ENCODE measurements around the gene KIF16B. TPM values are rescaled to one million over a fixed set of nuclear protein-coding genes. Genes with fewer than 3 reads are reported as not detected.
"Not testable (repeated sequence)": the region's sequence is repeated elsewhere in the genome, so short reads cannot be mapped to it uniquely, and the experiment has no call there.

The KIF16B gene
- total RNA-seq, 1 donor from 2014 or later: 9.6 TPM

- intact Hi-C loops (cut with micrococcal nuclease): no loop called here
Measured at GRCh38 chr20:16526433-16527380, 46.5 kb downstream of the KIF16B start.

- intact Hi-C loops (cut with micrococcal nuclease): not testable (repeated sequence)
Measured at GRCh38 chr20:16522651-16523050, 50.6 kb downstream of the KIF16B start.

GRCh38 chr20:16520154-16520553 is 53.1 kb downstream of the KIF16B start:
- intact Hi-C loops (cut with micrococcal nuclease): no loop called here

- intact Hi-C loops (cut with micrococcal nuclease): not testable (repeated sequence)
Measured at GRCh38 chr20:16519673-16520072, 53.6 kb downstream of the KIF16B start.

GRCh38 chr20:16518784-16519084 is 54.5 kb downstream of the KIF16B start:
- intact Hi-C loops (cut with micrococcal nuclease): loop anchor here (1.0 kb wide), 2 partner anchors 243 to 303 kb away; no protein-coding TSS in a partner anchor

- intact Hi-C loops (cut with micrococcal nuclease): loop anchor here (1.0 kb wide), 2 partner anchors 243 to 303 kb away; no protein-coding TSS in a partner anchor
Measured at GRCh38 chr20:16517946-16518783, 55.1 kb downstream of the KIF16B start.

- intact Hi-C loops (cut with micrococcal nuclease): no loop called here
Measured at GRCh38 chr20:16516794-16517193, 56.5 kb downstream of the KIF16B start.

GRCh38 chr20:16515046-16515445 is 58.2 kb downstream of the KIF16B start:
- intact Hi-C loops (cut with micrococcal nuclease): no loop called here

- intact Hi-C loops (cut with micrococcal nuclease): no loop called here
Measured at GRCh38 chr20:16514140-16514539, 59.1 kb downstream of the KIF16B start.

- intact Hi-C loops (cut with micrococcal nuclease): no loop called here
Measured at GRCh38 chr20:16505894-16506293, 67.4 kb downstream of the KIF16B start.

- intact Hi-C loops (cut with micrococcal nuclease): no loop called here
Measured at GRCh38 chr20:16501301-16501700, 71.9 kb downstream of the KIF16B start.

- intact Hi-C loops (cut with micrococcal nuclease): no loop called here
Measured at GRCh38 chr20:16500197-16500596, 73.1 kb downstream of the KIF16B start.

GRCh38 chr20:16498526-16499253 is 74.6 kb downstream of the KIF16B start:
- intact Hi-C loops (cut with micrococcal nuclease): no loop called here

GRCh38 chr20:16497896-16498295 is 75.4 kb downstream of the KIF16B start:
- intact Hi-C loops (cut with micrococcal nuclease): no loop called here

- intact Hi-C loops (cut with micrococcal nuclease): no loop called here
Measured at GRCh38 chr20:16493486-16493885, 79.8 kb downstream of the KIF16B start.

GRCh38 chr20:16491294-16491905 is 81.8 kb downstream of the KIF16B start:
- intact Hi-C loops (cut with micrococcal nuclease): no loop called here

- intact Hi-C loops (cut with micrococcal nuclease): no loop called here
Measured at GRCh38 chr20:16490696-16491095, 82.6 kb downstream of the KIF16B start.

- intact Hi-C loops (cut with micrococcal nuclease): no loop called here
Measured at GRCh38 chr20:16488616-16489015, 84.6 kb downstream of the KIF16B start.

- intact Hi-C loops (cut with micrococcal nuclease): no loop called here
Measured at GRCh38 chr20:16488086-16488485, 85.2 kb downstream of the KIF16B start.

- intact Hi-C loops (cut with micrococcal nuclease): no loop called here
Measured at GRCh38 chr20:16486532-16486931, 86.7 kb downstream of the KIF16B start.

GRCh38 chr20:16485401-16485800 is 87.8 kb downstream of the KIF16B start:
- intact Hi-C loops (cut with micrococcal nuclease): no loop called here

Data from T-helper 1 cell treated with Interleukin-12 subunit alpha and Interleukin-12 subunit beta and Interleukin-4 antibody, amounts not matched to agents 30 ng/mL and 1 ng/mL, for 36 hours (primary cell).